Measurements from ENCODE around the gene LYRM2. TPM values are rescaled to one million over a fixed set of nuclear protein-coding genes. Genes with fewer than 3 reads are reported as not detected.

The LYRM2 gene
- total RNA-seq, 1 donor from 2014 or later, result 27.5 TPM

DNA sequence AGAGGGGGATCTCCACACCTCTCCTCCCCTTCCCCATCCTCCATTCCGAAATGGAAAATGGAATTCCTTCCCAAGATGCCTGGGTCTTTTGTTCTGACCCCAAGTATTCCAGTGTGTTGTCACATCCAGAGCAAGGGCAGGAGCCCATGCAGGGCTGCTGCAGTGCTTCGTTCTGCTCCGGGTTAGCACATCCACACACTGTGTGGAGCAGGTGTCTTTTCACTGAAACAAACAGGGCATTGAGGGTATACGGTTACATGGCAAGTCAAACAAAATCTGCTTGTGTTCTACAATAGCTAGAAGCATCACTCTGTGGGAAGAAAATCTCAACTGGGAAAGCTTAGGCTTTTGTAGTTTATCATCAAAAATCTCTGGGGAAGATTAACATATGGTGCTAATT lies 56.9 kb downstream of the LYRM2 start:
- peaks cover under 1% of the 10 kb centered on the region for H3K36me3 Mint-ChIP-seq (ENCODE audit: low read depth)
- peaks cover 22% of the 10 kb centered on the region for H3K4me1 Mint-ChIP-seq (ENCODE audit: low read depth)
- H3K27me3 Mint-ChIP-seq (ENCODE audit: low read depth), result no peaks in the 10 kb centered on the region
- H3K27ac Mint-ChIP-seq (ENCODE audit: unreplicated experiment), result no peak overlapping the region
- no peak for DNase-seq (ENCODE audit: low spot score)
- TF ChIP-seq, protein P1, sequence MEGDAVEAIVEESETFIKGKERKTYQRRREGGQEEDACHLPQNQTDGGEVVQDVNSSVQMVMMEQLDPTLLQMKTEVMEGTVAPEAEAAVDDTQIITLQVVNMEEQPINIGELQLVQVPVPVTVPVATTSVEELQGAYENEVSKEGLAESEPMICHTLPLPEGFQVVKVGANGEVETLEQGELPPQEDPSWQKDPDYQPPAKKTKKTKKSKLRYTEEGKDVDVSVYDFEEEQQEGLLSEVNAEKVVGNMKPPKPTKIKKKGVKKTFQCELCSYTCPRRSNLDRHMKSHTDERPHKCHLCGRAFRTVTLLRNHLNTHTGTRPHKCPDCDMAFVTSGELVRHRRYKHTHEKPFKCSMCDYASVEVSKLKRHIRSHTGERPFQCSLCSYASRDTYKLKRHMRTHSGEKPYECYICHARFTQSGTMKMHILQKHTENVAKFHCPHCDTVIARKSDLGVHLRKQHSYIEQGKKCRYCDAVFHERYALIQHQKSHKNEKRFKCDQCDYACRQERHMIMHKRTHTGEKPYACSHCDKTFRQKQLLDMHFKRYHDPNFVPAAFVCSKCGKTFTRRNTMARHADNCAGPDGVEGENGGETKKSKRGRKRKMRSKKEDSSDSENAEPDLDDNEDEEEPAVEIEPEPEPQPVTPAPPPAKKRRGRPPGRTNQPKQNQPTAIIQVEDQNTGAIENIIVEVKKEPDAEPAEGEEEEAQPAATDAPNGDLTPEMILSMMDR (IDR thresholded peaks at IDR 0.05), result no peak
- no peaks in the 10 kb centered on the region for H3K9me3 Mint-ChIP-seq (ENCODE audit: low read depth)
- H3K4me3 Mint-ChIP-seq (ENCODE audit: unreplicated experiment), result no peak overlapping the region

DNA sequence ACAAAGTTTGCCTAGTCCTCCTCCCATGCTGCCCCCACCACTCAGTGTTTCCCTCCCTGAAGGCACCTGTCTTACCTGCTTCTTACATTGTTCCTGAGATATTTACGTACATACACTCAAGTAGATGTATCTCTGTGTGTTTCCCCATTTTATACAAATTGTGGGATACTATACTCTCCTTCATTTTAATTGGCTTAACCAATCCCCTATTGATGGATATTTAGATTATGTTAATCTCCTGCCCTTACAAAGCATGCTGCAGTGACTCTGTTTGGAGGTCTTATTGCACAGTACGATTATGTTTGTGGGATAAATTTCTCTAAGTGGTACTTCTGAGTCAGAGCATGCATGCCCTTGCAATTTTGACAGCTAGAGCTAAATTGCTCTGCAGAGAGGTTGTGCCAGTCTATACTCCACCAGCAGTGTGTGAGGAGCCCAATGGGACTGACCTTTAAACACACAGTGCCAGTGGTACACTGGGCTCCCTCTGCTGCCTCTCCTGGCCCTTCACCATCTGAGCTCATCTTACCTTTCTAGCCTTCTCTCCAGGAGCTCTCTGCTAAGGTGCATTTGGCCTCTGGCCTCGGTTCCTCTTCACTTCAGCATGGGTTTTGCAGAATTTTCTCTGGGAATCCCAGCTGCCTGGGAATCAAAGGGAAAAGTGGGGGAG lies 57.4 kb downstream of the LYRM2 start:
- TF ChIP-seq, protein P1 (IDR thresholded peaks at IDR 0.05), result no peak
- Mint-ChIP-seq H3K4me3 (ENCODE audit: unreplicated experiment) (no peak overlapping the region), H3K9me3 (ENCODE audit: low read depth) (no peaks in the 10 kb centered on the region), H3K36me3 (ENCODE audit: low read depth) (peaks cover 1% of the 10 kb centered on the region), H3K27ac (ENCODE audit: unreplicated experiment) (no peak overlapping the region), H3K4me1 (ENCODE audit: low read depth) (peaks cover 22% of the 10 kb centered on the region), H3K27me3 (ENCODE audit: low read depth) (no peaks in the 10 kb centered on the region)
- DNase-seq (ENCODE audit: low spot score), result no peak

DNA sequence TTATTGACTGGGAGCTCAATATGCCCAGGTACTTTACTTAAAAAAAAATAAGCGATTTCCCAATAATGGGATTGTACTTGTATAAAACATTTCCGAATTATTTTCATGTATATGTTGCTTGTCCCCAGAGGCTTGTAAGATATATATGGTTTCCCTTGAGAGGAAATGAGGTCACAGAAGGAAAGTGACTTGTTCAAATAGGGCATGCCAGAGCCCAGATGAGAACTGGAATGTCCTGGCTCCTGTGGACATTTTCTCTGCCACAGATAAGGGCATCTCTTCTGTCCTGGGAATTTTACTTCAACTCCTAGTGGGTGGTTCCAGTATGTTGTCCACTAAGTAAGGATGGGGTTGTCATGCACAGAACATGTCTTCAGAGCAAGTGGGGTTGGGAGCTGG lies 63.0 kb downstream of the LYRM2 start:
- Mint-ChIP-seq H3K4me1 (ENCODE audit: low read depth) (peaks cover 9% of the 10 kb centered on the region), H3K9me3 (ENCODE audit: low read depth) (no peaks in the 10 kb centered on the region), H3K4me3 (ENCODE audit: unreplicated experiment) (no peak overlapping the region), H3K36me3 (ENCODE audit: low read depth) (peaks cover 3% of the 10 kb centered on the region), H3K27ac (ENCODE audit: unreplicated experiment) (no peak overlapping the region), H3K27me3 (ENCODE audit: low read depth) (no peaks in the 10 kb centered on the region)
- TF ChIP-seq, protein P1 (IDR thresholded peaks at IDR 0.05), result no peak
- no peak for DNase-seq (ENCODE audit: low spot score)

DNA sequence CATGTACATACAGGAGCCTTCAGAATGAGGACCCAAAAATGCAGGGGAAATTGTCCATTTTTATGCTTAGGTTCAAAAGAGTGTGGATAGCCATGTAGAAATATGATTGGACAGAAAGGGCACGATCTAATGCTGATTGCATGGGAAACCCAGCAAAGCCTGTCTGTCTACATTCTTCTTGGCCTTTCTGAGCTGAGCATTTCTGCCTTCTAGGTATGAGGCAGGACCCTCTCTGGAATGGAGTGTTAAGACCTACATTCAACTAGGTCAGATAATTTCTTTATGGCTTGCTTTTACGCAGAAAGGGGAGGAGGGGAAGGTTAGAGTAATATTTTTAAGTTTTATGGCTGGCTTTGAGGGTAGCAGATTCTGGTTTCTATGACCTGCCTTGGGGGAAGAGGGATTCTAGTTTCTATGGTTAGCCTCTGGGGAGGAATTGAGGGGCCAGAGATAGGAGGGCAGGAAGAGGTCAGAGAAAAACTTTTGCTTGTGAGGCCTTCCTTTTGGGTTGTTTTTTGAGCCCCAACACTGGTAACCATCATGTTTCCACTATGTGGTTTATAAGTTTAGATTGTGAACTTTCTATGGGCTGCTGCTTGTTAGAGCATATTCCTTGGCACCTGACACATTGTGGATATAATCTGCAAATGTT lies 63.5 kb downstream of the LYRM2 start:
- TF ChIP-seq, protein P1 (IDR thresholded peaks at IDR 0.05), result no peak
- no peaks in the 10 kb centered on the region for H3K9me3 Mint-ChIP-seq (ENCODE audit: low read depth)
- H3K27ac Mint-ChIP-seq (ENCODE audit: unreplicated experiment), result peak overlapping the region; percentile 84

DNA sequence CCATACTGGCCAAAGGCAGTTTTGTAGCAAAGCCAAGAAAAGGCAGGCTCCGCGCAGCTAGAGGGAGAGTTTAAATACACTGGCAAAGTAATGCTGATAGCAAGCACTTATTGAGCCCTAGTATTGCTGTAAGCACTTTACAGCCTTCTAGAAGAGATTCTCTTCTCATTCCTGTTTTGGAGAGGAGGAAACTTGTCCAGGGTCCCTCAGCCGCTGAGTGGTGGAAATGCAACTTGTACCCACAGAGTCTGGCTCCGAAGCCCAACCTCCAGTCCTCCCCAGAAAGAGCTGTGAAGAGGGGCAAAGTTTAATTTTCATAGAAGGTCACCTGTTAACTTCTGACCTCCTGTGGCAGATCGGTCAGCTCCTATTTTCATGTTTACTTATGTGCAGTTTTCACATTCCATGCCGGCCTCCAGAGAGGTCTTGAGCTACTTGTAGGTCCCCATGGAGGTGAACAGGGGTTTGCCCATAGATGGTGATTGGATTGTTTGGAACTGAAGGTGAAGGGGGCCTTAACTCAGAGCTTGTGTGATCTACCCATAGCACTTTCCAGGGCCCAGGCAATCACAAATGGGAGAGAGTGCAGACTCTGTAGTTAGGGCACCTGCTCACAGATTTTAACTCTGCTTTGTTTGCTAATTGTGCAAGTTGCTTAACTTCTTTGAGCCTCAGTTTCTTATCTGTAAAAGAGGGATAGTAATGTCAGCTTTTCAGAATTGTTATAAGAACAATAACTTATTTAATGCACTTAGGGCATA lies 70.7 kb downstream of the LYRM2 start:
- H3K9me3 Mint-ChIP-seq (ENCODE audit: low read depth), result no peaks in the 10 kb centered on the region
- no peak for DNase-seq (ENCODE audit: low spot score)
- H3K4me3 Mint-ChIP-seq (ENCODE audit: unreplicated experiment), result no peak overlapping the region
- peaks cover 8% of the 10 kb centered on the region for H3K36me3 Mint-ChIP-seq (ENCODE audit: low read depth)
- TF ChIP-seq, protein P1 (IDR thresholded peaks at IDR 0.05), result no peak
- no peak overlapping the region for H3K27ac Mint-ChIP-seq (ENCODE audit: unreplicated experiment)
- H3K4me1 Mint-ChIP-seq (ENCODE audit: low read depth), result peaks cover 47% of the 10 kb centered on the region
- H3K27me3 Mint-ChIP-seq (ENCODE audit: low read depth), result no peaks in the 10 kb centered on the region

More for the DNA sequence above, 63.5 kb downstream of the LYRM2 start:
- peaks cover 3% of the 10 kb centered on the region for H3K36me3 Mint-ChIP-seq (ENCODE audit: low read depth)
- no peaks in the 10 kb centered on the region for H3K27me3 Mint-ChIP-seq (ENCODE audit: low read depth)
- H3K4me1 Mint-ChIP-seq (ENCODE audit: low read depth), result peaks cover 9% of the 10 kb centered on the region
- no peak for DNase-seq (ENCODE audit: low spot score)
- H3K4me3 Mint-ChIP-seq (ENCODE audit: unreplicated experiment), result no peak overlapping the region

All from chondrocyte (in vitro differentiated cells).